ENCODE results near the gene GPRASP2.
"Not testable (repeated sequence)": the region's sequence is repeated elsewhere in the genome, so short reads cannot be mapped to it uniquely, and the experiment has no call there.

Gene GPRASP2

DNA sequence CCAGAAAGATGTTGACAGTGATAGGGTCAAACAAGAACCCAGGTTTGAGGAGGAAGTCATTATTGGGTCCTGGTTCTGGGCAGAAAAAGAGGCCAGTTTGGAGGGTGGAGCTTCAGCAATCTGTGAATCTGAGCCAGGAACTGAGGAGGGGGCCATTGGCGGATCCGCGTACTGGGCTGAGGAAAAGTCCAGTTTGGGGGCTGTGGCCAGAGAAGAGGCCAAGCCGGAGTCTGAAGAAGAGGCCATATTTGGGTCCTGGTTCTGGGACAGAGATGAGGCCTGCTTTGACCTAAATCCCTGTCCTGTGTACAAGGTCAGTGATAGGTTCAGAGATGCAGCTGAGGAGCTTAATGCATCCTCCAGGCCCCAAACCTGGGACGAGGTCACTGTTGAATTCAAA is 3.7 kb downstream of the GPRASP2 start:
- in situ Hi-C loops (cut with HindIII; ENCODE audit: low sequenced_read_pairs), result no loop called here
- no peak for DNase-seq (ENCODE audit: low read depth)
- TF ChIP-seq, protein P1, sequence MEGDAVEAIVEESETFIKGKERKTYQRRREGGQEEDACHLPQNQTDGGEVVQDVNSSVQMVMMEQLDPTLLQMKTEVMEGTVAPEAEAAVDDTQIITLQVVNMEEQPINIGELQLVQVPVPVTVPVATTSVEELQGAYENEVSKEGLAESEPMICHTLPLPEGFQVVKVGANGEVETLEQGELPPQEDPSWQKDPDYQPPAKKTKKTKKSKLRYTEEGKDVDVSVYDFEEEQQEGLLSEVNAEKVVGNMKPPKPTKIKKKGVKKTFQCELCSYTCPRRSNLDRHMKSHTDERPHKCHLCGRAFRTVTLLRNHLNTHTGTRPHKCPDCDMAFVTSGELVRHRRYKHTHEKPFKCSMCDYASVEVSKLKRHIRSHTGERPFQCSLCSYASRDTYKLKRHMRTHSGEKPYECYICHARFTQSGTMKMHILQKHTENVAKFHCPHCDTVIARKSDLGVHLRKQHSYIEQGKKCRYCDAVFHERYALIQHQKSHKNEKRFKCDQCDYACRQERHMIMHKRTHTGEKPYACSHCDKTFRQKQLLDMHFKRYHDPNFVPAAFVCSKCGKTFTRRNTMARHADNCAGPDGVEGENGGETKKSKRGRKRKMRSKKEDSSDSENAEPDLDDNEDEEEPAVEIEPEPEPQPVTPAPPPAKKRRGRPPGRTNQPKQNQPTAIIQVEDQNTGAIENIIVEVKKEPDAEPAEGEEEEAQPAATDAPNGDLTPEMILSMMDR (IDR thresholded peaks at IDR 0.05; ENCODE audit: low read depth, low read length, missing control alignments), result no peak
- H3K4me3 ChIP-seq (ENCODE audit: low read depth, low read length), result no peak overlapping the region

DNA sequence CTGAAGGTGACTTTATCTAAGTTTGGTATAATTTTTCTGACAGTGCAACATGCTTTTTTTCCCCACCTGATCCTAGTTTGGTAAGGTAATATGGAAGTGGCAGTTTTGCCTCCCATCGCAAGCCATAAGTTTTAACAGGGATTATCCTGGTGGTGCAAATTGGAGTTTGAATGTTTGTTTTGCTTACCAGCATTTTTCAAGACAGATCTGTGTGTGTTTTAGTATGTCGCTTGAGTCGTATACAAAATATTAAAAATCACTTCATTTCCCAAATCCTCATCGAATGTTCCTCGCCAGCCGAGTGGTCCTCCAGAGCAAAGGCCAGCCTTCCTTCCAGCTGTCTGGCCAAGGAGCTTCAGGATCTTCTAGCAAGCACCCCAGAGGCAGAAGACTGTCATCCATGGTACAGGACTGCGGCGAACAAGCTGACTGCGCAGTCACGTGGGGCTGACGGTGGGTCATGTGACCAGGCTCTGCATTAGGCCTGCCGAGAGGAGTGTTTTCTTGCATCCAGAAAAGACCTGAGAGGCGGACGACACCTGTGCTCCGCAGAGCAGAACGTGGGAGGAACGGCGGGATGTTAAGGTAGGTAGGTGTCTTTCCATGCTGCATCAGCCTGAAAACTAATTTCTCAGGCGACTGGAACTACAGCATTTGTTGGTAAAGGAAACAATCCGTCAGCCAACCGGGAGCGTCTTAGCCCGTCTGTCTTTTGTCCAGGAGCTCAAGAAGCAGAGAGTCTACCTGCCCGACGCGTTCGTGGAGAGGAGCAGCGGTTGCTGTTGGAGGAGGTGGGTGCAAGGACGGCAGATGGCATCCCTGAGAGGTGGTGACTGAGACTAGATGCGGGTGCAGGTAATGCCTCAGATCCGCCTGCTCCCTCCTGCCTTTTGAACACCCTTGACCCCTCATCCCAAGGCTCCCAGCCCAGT is 8.3 kb downstream of the GPRASP2 start, which contains the start of gene GPRASP3:
TSS of gene GPRASP3 (plus strand) at position 507 of the 932 bp plus-strand sequence. CDS start 28,253 bp downstream, outside the sequence.
- in situ Hi-C loops (cut with HindIII; ENCODE audit: low sequenced_read_pairs), result no loop called here
- TF ChIP-seq, protein P1 (IDR thresholded peaks at IDR 0.05; ENCODE audit: low read depth, low read length, missing control alignments), result no peak
- DNase-seq (ENCODE audit: low read depth), result no peak
- peak within 1 kb of the TSS; percentile 55 for H3K4me3 ChIP-seq (ENCODE audit: low read depth, low read length)

GRCh38 chrX:102721169-102721506 is 8.9 kb downstream of the GPRASP2 start:
- H3K4me3 ChIP-seq (ENCODE audit: low read depth, low read length), result peak overlapping the region; percentile 55
- in situ Hi-C loops (cut with HindIII; ENCODE audit: low sequenced_read_pairs), result not testable (repeated sequence)

DNA sequence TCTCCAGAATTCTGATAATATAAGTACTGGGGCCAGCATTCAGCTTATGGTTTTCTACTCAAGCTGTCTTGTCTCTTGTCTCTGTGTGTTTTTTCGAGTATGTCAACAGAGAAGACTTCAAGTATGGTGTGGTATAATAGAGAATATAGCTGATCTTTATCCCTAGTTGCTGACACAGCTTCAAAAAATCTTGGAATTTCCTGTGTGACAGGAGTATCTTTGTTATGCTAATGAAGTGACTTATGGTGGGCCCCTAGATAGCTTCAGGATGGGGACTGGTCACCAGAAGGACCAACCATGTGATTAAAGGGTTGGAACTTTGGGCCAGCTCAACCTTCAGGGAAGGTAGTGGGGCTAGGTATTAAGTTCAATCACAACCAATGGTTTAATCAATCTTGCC is 11.2 kb downstream of the GPRASP2 start:
- no peak overlapping the region for H3K4me3 ChIP-seq (ENCODE audit: low read depth, low read length)
- no peak for DNase-seq (ENCODE audit: low read depth)
- in situ Hi-C loops (cut with HindIII; ENCODE audit: low sequenced_read_pairs), result no loop called here
- TF ChIP-seq, protein P1 (IDR thresholded peaks at IDR 0.05; ENCODE audit: low read depth, low read length, missing control alignments), result no peak

More at GRCh38 chrX:102721169-102721506, 8.9 kb downstream of the GPRASP2 start:
- not testable (repeated sequence) for DNase-seq (ENCODE audit: low read depth)

GRCh38 chrX:102727761-102728160 is 15.5 kb downstream of the GPRASP2 start:
- no peak for DNase-seq (ENCODE audit: low read depth)
- TF ChIP-seq, protein P1 (IDR thresholded peaks at IDR 0.05; ENCODE audit: low read depth, low read length, missing control alignments), result no peak
- H3K4me3 ChIP-seq (ENCODE audit: low read depth, low read length), result no peak overlapping the region
- in situ Hi-C loops (cut with HindIII; ENCODE audit: low sequenced_read_pairs), result no loop called here

GRCh38 chrX:102728646-102729045 is 16.4 kb downstream of the GPRASP2 start:
- in situ Hi-C loops (cut with HindIII; ENCODE audit: low sequenced_read_pairs), result no loop called here
- no peak for DNase-seq (ENCODE audit: low read depth)
- H3K4me3 ChIP-seq (ENCODE audit: low read depth, low read length), result no peak overlapping the region
- TF ChIP-seq, protein P1 (IDR thresholded peaks at IDR 0.05; ENCODE audit: low read depth, low read length, missing control alignments), result no peak

GRCh38 chrX:102739657-102740056 is 27.4 kb downstream of the GPRASP2 start:
- in situ Hi-C loops (cut with HindIII; ENCODE audit: low sequenced_read_pairs), result no loop called here
- no peak for DNase-seq (ENCODE audit: low read depth)
- TF ChIP-seq, protein P1 (IDR thresholded peaks at IDR 0.05; ENCODE audit: low read depth, low read length, missing control alignments), result no peak
- H3K4me3 ChIP-seq (ENCODE audit: low read depth, low read length), result no peak overlapping the region

Measured in astrocyte of the cerebellum (primary cell).